Trophoblast cell (in vitro differentiated cells and primary cell): Measurements from ENCODE around the gene CNP.
A peak's percentile ranks its signal among the peaks of the same experiment; 100 is the strongest.
"Not testable (repeated sequence)": the region's sequence is repeated elsewhere in the genome, so short reads cannot be mapped to it uniquely, and the experiment has no call there.

Experiments used
- DNase-seq, 2 donors: peaks; one replicate each; pipeline ENCODE4 v3.0.0-alpha.2; 2016
- H2AFZ ChIP-seq: 2 replicates; pipeline ENCODE4 v1.6.1; 2013; ENCODE audit warnings: low read length, moderate library complexity, mild to moderate bottlenecking; ENCODE audit not compliant: insufficient read depth, poor library complexity
- H2AK5ac ChIP-seq: 2 replicates; pipeline ENCODE4 v1.6.1; 2013; ENCODE audit warnings: mild to moderate bottlenecking, low read length
- H2BK120ac ChIP-seq: 2 replicates; pipeline ENCODE4 v1.6.1; 2013; ENCODE audit warnings: low read length, mild to moderate bottlenecking, moderate library complexity; ENCODE audit not compliant: insufficient read depth, poor library complexity
- H2BK12ac ChIP-seq: 2 replicates; pipeline ENCODE4 v1.6.1; 2013; ENCODE audit warnings: mild to moderate bottlenecking, low read length, moderate library complexity
- H2BK5ac ChIP-seq: 2 replicates; pipeline ENCODE4 v1.6.1; 2013; ENCODE audit warnings: low read length, low read depth, moderate library complexity, mild to moderate bottlenecking; ENCODE audit not compliant: poor library complexity
- H3K14ac ChIP-seq: 2 replicates; pipeline ENCODE4 v1.6.1; 2013; ENCODE audit warnings: mild to moderate bottlenecking, low read length
- H3K18ac ChIP-seq: 2 replicates; pipeline ENCODE4 v1.6.1; 2013; ENCODE audit warnings: mild to moderate bottlenecking, low read length
- H3K23ac ChIP-seq: 2 replicates; pipeline ENCODE4 v1.6.1; 2013; ENCODE audit warnings: low read length
- H3K27ac ChIP-seq: 2 replicates; pipeline ENCODE4 v1.5.1; 2013; ENCODE audit warnings: low read depth, mild to moderate bottlenecking, inconsistent platforms, low read length, moderate library complexity
- H3K27me3 ChIP-seq: 2 replicates; pipeline ENCODE4 v1.6.1; 2013; ENCODE audit warnings: inconsistent platforms, mild to moderate bottlenecking, low read length, moderate library complexity; ENCODE audit not compliant: insufficient read depth
- H3K36me3 ChIP-seq, 2 experiments: 1 replicate in 1 of 2; 2 replicates in 1 of 2; pipeline ENCODE4 v1.6.1; 2013; ENCODE audit warnings: low read length in 2 of 2, mild to moderate bottlenecking in 2 of 2, moderate library complexity in 1 of 2; ENCODE audit not compliant: insufficient read depth in 2 of 2, control insufficient read depth in 1 of 2
- H3K4ac ChIP-seq: 2 replicates; pipeline ENCODE4 v1.6.1; 2013; ENCODE audit warnings: low read depth, mild to moderate bottlenecking, low read length, moderate library complexity
- H3K4me1 ChIP-seq, 2 experiments: 1 replicate in 1 of 2; 2 replicates in 1 of 2; pipeline ENCODE4 v1.6.1; 2013; ENCODE audit warnings: low read length in 2 of 2, mild to moderate bottlenecking in 2 of 2, moderate library complexity in 1 of 2; ENCODE audit not compliant: insufficient read depth in 2 of 2, control insufficient read depth in 1 of 2
- H3K4me2 ChIP-seq: 2 replicates; pipeline ENCODE4 v1.6.1; 2013; ENCODE audit warnings: inconsistent platforms, mild to moderate bottlenecking, low read length, moderate library complexity
- H3K4me3 ChIP-seq: 2 replicates; pipeline ENCODE4 v1.5.1; 2013; ENCODE audit warnings: mild to moderate bottlenecking, low read depth, low read length, inconsistent platforms
- H3K79me1 ChIP-seq: one replicate; pipeline ENCODE4 v1.6.1; 2013; ENCODE audit warnings: low read length
- H3K79me2 ChIP-seq: 2 replicates; pipeline ENCODE4 v1.6.1; 2013; ENCODE audit warnings: low read length, mild to moderate bottlenecking; ENCODE audit not compliant: control insufficient read depth, insufficient read depth, poor library complexity
- H3K9ac ChIP-seq: 2 replicates; pipeline ENCODE4 v1.6.1; 2013; ENCODE audit warnings: mild to moderate bottlenecking, low read length
- H3K9me3 ChIP-seq: 2 replicates; pipeline ENCODE4 v1.6.1; 2013; ENCODE audit warnings: low read depth, mild to moderate bottlenecking, control low read depth, inconsistent platforms, low read length; ENCODE audit not compliant: insufficient read depth
- H4K12ac ChIP-seq: 2 replicates; pipeline ENCODE4 v1.6.1; 2013; ENCODE audit warnings: low read depth, mild to moderate bottlenecking, low read length, moderate library complexity
- H4K8ac ChIP-seq: 2 replicates; pipeline ENCODE4 v1.6.1; 2013; ENCODE audit warnings: low read depth, mild to moderate bottlenecking, low read length, moderate library complexity
- H4K91ac ChIP-seq: one replicate; pipeline ENCODE4 v1.6.1; 2013; ENCODE audit warnings: low read depth, mild to moderate bottlenecking, low read length, moderate library complexity
- WGBS: extraction: QIAGEN DNeasy Blood & Tissue Kit; methylation state at CpG from one replicate; pipeline ENCODE4 v1.1.7; 2013; ENCODE audit warnings: missing lambda C conversion rate; ENCODE audit not compliant: insufficient read length, insufficient coverage; ENCODE audit errors: extremely low coverage; 5-methylcytosine and 5-hydroxymethylcytosine counted together

Gene CNP

GRCh38 chr17:42020845-42021244 is 54.2 kb downstream of the CNP start:
- not testable (repeated sequence) for H3K4me3 ChIP-seq, H4K91ac ChIP-seq, H4K12ac ChIP-seq, H2BK120ac ChIP-seq, H3K27ac ChIP-seq, H2BK5ac ChIP-seq, DNase-seq, H2BK12ac ChIP-seq, H3K18ac ChIP-seq, H2AK5ac ChIP-seq, H3K9ac ChIP-seq, H3K14ac ChIP-seq, H3K9me3 ChIP-seq, H3K4ac ChIP-seq, H2AFZ ChIP-seq, H4K8ac ChIP-seq, H3K27me3 ChIP-seq, H3K23ac ChIP-seq
- peaks cover 17% of the 10 kb centered on the region for H3K79me2 ChIP-seq
- no CpG with 5 or more reads among the region's 8 CpGs for WGBS
- peaks cover 19 to 30% of the 10 kb centered on the region in 2 experiments for H3K36me3 ChIP-seq
- peaks cover 8 to 20% of the 10 kb centered on the region in 2 experiments for H3K4me1 ChIP-seq
- peak overlapping the region; percentile 77 for H3K4me2 ChIP-seq
- H3K79me1 ChIP-seq, result peaks cover 20% of the 10 kb centered on the region

GRCh38 chr17:42023524-42024349 is 57.1 kb downstream of the CNP start:
- Histone ChIP-seq H3K9ac (no peak overlapping the region), H4K8ac (peak overlapping the region; percentile 59), H3K4ac (no peak overlapping the region), H3K18ac (no peak overlapping the region), H3K27me3 (no peaks in the 10 kb centered on the region), H3K4me2 (no peak overlapping the region), H3K14ac (no peak overlapping the region), H3K36me3 (peaks cover 19 to 30% of the 10 kb centered on the region in 2 experiments), H3K4me1 (peaks cover 6 to 11% of the 10 kb centered on the region in 2 experiments), H2BK12ac (no peak overlapping the region), H3K79me2 (peaks cover 3% of the 10 kb centered on the region), H2AK5ac (peak overlapping the region; percentile 45), H3K23ac (no peak overlapping the region), H3K79me1 (peaks cover 5% of the 10 kb centered on the region), H3K4me3 (no peak overlapping the region), H2BK5ac (peak overlapping the region; percentile 14), H3K27ac (peak overlapping the region; percentile 70), H2AFZ (no peak overlapping the region), H3K9me3 (peaks cover 5% of the 10 kb centered on the region), H4K91ac (peak overlapping the region; percentile 20), H4K12ac (no peak overlapping the region), H2BK120ac (no peak overlapping the region)
- DNase-seq, result peak in 1 of 2 donors; percentile 54
- no CpG with 5 or more reads among the region's 15 CpGs for WGBS

DNA sequence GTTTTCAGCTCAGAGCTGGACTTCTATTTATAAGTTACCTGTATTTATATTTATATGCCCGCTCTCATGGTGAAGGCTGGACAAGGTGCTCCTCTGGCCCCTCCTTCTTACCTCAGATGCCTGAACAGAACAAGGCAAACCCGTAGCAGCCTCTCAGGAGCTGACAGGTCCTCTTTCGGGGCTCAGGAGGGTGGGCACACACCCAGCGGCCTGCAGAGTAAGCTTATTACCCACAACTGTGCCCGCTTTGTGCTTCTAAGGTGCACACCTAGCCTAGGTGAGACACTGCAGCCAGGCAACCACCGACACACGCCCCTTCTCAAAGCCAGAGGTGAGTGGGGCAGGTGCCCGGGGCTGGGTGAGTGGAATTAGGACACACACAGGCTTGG is 58.6 kb downstream of the CNP start:
- Histone ChIP-seq H3K27ac (peak overlapping the region; percentile 16), H3K36me3 (peaks cover 19 to 30% of the 10 kb centered on the region in 2 experiments), H3K4me2 (no peak overlapping the region), H3K14ac (no peak overlapping the region), H2BK120ac (no peak overlapping the region), H3K23ac (no peak overlapping the region), H3K9ac (peak overlapping the region; percentile 31), H2AFZ (no peak overlapping the region), H3K4me1 (peaks cover 6 to 9% of the 10 kb centered on the region in 2 experiments), H4K91ac (peak overlapping the region; percentile 9), H2BK5ac (no peak overlapping the region), H2AK5ac (no peak overlapping the region), H2BK12ac (no peak overlapping the region), H3K79me1 (peaks cover 2% of the 10 kb centered on the region), H4K12ac (no peak overlapping the region), H3K18ac (peak overlapping the region; percentile 5), H3K4me3 (no peak overlapping the region), H4K8ac (no peak overlapping the region), H3K27me3 (no peaks in the 10 kb centered on the region), H3K79me2 (peaks cover under 1% of the 10 kb centered on the region), H3K4ac (no peak overlapping the region), H3K9me3 (peaks cover 5% of the 10 kb centered on the region)
- DNase-seq, result no peak
- WGBS, result no CpG with 5 or more reads among the region's 8 CpGs

DNA sequence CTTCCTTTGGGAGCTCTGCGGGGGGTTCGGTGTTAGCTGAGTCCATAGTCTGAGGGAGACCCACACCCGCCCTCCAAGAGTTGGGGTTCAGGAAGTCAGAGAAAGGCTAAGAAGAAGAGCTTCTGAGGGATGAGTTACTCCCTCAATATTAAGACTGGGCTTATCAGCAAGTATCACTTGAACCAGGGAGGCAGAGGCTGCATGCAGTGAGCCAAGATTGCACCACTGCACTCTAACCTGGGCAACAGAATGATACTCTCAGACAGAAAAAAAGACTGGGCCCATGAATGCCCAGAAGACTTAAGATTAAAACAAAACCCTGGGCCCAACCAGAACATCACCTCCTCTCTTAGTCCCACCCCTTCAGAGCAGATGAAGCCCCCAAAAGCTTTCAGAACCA is 59.3 kb downstream of the CNP start:
- no peak overlapping the region for H2BK120ac ChIP-seq
- H4K91ac ChIP-seq, result no peak overlapping the region
- H2BK5ac ChIP-seq, result no peak overlapping the region
- no peak overlapping the region for H2AFZ ChIP-seq
- H4K8ac ChIP-seq, result no peak overlapping the region
- H3K9ac ChIP-seq, result no peak overlapping the region
- H2AK5ac ChIP-seq, result no peak overlapping the region
- no peak overlapping the region for H3K23ac ChIP-seq
- no peak overlapping the region for H3K4me2 ChIP-seq
- H3K79me2 ChIP-seq, result no peaks in the 10 kb centered on the region
- H3K18ac ChIP-seq, result no peak overlapping the region
- H3K79me1 ChIP-seq, result peaks cover 2% of the 10 kb centered on the region
- H3K4me1 ChIP-seq, result peaks cover 6 to 7% of the 10 kb centered on the region in 2 experiments
- DNase-seq, result no peak
- no peak overlapping the region for H3K4me3 ChIP-seq
- WGBS, result no CpG with 5 or more reads among the region's 3 CpGs
- no peak overlapping the region for H3K27ac ChIP-seq
- peaks cover 5% of the 10 kb centered on the region for H3K9me3 ChIP-seq
- no peak overlapping the region for H4K12ac ChIP-seq
- H3K4ac ChIP-seq, result no peak overlapping the region
- H3K36me3 ChIP-seq, result peaks cover 19 to 30% of the 10 kb centered on the region in 2 experiments
- H2BK12ac ChIP-seq, result no peak overlapping the region
- H3K27me3 ChIP-seq, result no peaks in the 10 kb centered on the region
- H3K14ac ChIP-seq, result no peak overlapping the region
